ENCODE data around the gene NUP93.

NUP93 gene

GRCh38 chr16:56763291-56763916 is 33.5 kb downstream of the NUP93 start:
- TF ChIP-seq FOXA1 (IDR thresholded peaks at IDR 0.05) (no peak), CTBP1 (IDR thresholded peaks at IDR 0.05; ENCODE audit: borderline replicate concordance) (no peak)
- ChIA-PET CTCF (no interaction called here), POLR2A (no interaction called here)
- no peak for DNase-seq (ENCODE audit: extremely low spot score)

- DNase-seq (ENCODE audit: extremely low spot score), result no peak
- TF ChIP-seq ARNT (IDR thresholded peaks at IDR 0.05), result no peak
- TF ChIP-seq PKNOX1 (IDR thresholded peaks at IDR 0.05), result no peak
- no peak for TF ChIP-seq TARDBP (IDR thresholded peaks at IDR 0.05)
- TF ChIP-seq FOXK2 (IDR thresholded peaks at IDR 0.05), result no peak
- no peak for TF ChIP-seq LEF1 (IDR thresholded peaks at IDR 0.05; ENCODE audit: borderline replicate concordance)
- no peak for TF ChIP-seq BHLHE40 (IDR thresholded peaks at IDR 0.05; ENCODE audit: borderline replicate concordance)
- no peak for TF ChIP-seq FOXM1 (IDR thresholded peaks at IDR 0.05; ENCODE audit: borderline replicate concordance)
- TF ChIP-seq SP1 (IDR thresholded peaks at IDR 0.05), result no peak
- TF ChIP-seq NFRKB (IDR thresholded peaks at IDR 0.05), result no peak
- no peak for TF ChIP-seq CTBP1 (IDR thresholded peaks at IDR 0.05; ENCODE audit: borderline replicate concordance)
- no peak for TF ChIP-seq ZNF384 (IDR thresholded peaks at IDR 0.05)
- TF ChIP-seq L3MBTL2 (conservative IDR thresholded peaks at IDR 0.05), result no peak
- TF ChIP-seq SUZ12 (IDR thresholded peaks at IDR 0.05), result no peak
- no peak for TF ChIP-seq FOXA1 (IDR thresholded peaks at IDR 0.05)
- TF ChIP-seq HDGF (IDR thresholded peaks at IDR 0.05; ENCODE audit: borderline replicate concordance), result no peak
- no peak for TF ChIP-seq ELF4 (IDR thresholded peaks at IDR 0.05)
- CTCF ChIA-PET, result no interaction called here
- POLR2A ChIA-PET, result no interaction called here
Measured at GRCh38 chr16:56764835-56765234, 34.9 kb downstream of the NUP93 start.

- POLR2A ChIA-PET, result no interaction called here
- CTCF ChIA-PET, result no interaction called here
- TF ChIP-seq HDGF (IDR thresholded peaks at IDR 0.05; ENCODE audit: borderline replicate concordance) (no peak), ZNF384 (IDR thresholded peaks at IDR 0.05) (no peak), FOXA1 (IDR thresholded peaks at IDR 0.05) (no peak), ELF4 (IDR thresholded peaks at IDR 0.05) (no peak), PKNOX1 (IDR thresholded peaks at IDR 0.05) (no peak), BHLHE40 (IDR thresholded peaks at IDR 0.05; ENCODE audit: borderline replicate concordance) (no peak), SP1 (IDR thresholded peaks at IDR 0.05) (no peak), FOXK2 (IDR thresholded peaks at IDR 0.05) (no peak), FOXM1 (IDR thresholded peaks at IDR 0.05; ENCODE audit: borderline replicate concordance) (no peak)
Measured at GRCh38 chr16:56765949-56766348, 36.0 kb downstream of the NUP93 start.

GRCh38 chr16:56767024-56767423 is 37.1 kb downstream of the NUP93 start:
- TF ChIP-seq PKNOX1 (IDR thresholded peaks at IDR 0.05) (no peak), LEF1 (IDR thresholded peaks at IDR 0.05; ENCODE audit: borderline replicate concordance) (no peak), HDGF (IDR thresholded peaks at IDR 0.05; ENCODE audit: borderline replicate concordance) (no peak), FOXM1 (IDR thresholded peaks at IDR 0.05; ENCODE audit: borderline replicate concordance) (no peak), TARDBP (IDR thresholded peaks at IDR 0.05) (no peak), NFRKB (IDR thresholded peaks at IDR 0.05) (no peak), FOXA1 (IDR thresholded peaks at IDR 0.05) (no peak), ZNF384 (IDR thresholded peaks at IDR 0.05) (no peak), FOXK2 (IDR thresholded peaks at IDR 0.05) (no peak), BHLHE40 (IDR thresholded peaks at IDR 0.05; ENCODE audit: borderline replicate concordance) (no peak), CTBP1 (IDR thresholded peaks at IDR 0.05; ENCODE audit: borderline replicate concordance) (no peak), L3MBTL2 (conservative IDR thresholded peaks at IDR 0.05) (no peak), ARNT (IDR thresholded peaks at IDR 0.05) (no peak), ELF4 (IDR thresholded peaks at IDR 0.05) (no peak), SP1 (IDR thresholded peaks at IDR 0.05) (no peak), SUZ12 (IDR thresholded peaks at IDR 0.05) (no peak)
- POLR2A ChIA-PET, result no interaction called here
- no peak for DNase-seq (ENCODE audit: extremely low spot score)
- CTCF ChIA-PET, result no interaction called here

More at GRCh38 chr16:56765949-56766348, 36.0 kb downstream of the NUP93 start:
- DNase-seq (ENCODE audit: extremely low spot score), result no peak

- ChIA-PET POLR2A (no interaction called here), CTCF (no interaction called here)
- TF ChIP-seq SP1 (IDR thresholded peaks at IDR 0.05), result no peak
- no peak for TF ChIP-seq FOXM1 (IDR thresholded peaks at IDR 0.05; ENCODE audit: borderline replicate concordance)
- no peak for TF ChIP-seq SUZ12 (IDR thresholded peaks at IDR 0.05)
- no peak for TF ChIP-seq NFRKB (IDR thresholded peaks at IDR 0.05)
- TF ChIP-seq CTBP1 (IDR thresholded peaks at IDR 0.05; ENCODE audit: borderline replicate concordance), result no peak
- TF ChIP-seq HDGF (IDR thresholded peaks at IDR 0.05; ENCODE audit: borderline replicate concordance), result no peak
- TF ChIP-seq PKNOX1 (IDR thresholded peaks at IDR 0.05), result no peak
- TF ChIP-seq FOXA1 (IDR thresholded peaks at IDR 0.05), result no peak
- no peak for TF ChIP-seq FOXK2 (IDR thresholded peaks at IDR 0.05)
- no peak for TF ChIP-seq L3MBTL2 (conservative IDR thresholded peaks at IDR 0.05)
- TF ChIP-seq ZNF384 (IDR thresholded peaks at IDR 0.05), result no peak
- TF ChIP-seq BHLHE40 (IDR thresholded peaks at IDR 0.05; ENCODE audit: borderline replicate concordance), result no peak
- no peak for TF ChIP-seq ARNT (IDR thresholded peaks at IDR 0.05)
- TF ChIP-seq LEF1 (IDR thresholded peaks at IDR 0.05; ENCODE audit: borderline replicate concordance), result no peak
- no peak for TF ChIP-seq ELF4 (IDR thresholded peaks at IDR 0.05)
- TF ChIP-seq TARDBP (IDR thresholded peaks at IDR 0.05), result no peak
- no peak for DNase-seq (ENCODE audit: extremely low spot score)
Measured at GRCh38 chr16:56769677-56770076, 39.7 kb downstream of the NUP93 start.

Data from HEK293T (cell line).